Activated CD4-positive, alpha-beta T cell treated with anti-CD3 and anti-CD28 coated beads, Interleukin-2, amount 50 U/mL, for 24 hours (primary cell): ENCODE data around the gene EVPL.
"Not testable (repeated sequence)": the region's sequence is repeated elsewhere in the genome, so short reads cannot be mapped to it uniquely, and the experiment has no call there.

Experiments
- DNase-seq, 2 donors: peaks; one replicate each; pipeline ENCODE4 v3.0.0-alpha.2; 2020; ENCODE audit warnings: low read depth in 1 of 2, low spot score in 1 of 2

Gene EVPL

GRCh38 chr17:76000016-76000754, 26.9 kb downstream of the EVPL start:
- peak; percentile 27 to 44 for DNase-seq

- DNase-seq: no peak
Measured at GRCh38 chr17:75998327-75998795, 28.7 kb downstream of the EVPL start.

GRCh38 chr17:75996665-75997590, 30.2 kb downstream of the EVPL start:
- DNase-seq: no peak

- no peak for DNase-seq
Measured at GRCh38 chr17:75995385-75995925, 31.7 kb downstream of the EVPL start.

- no peak for DNase-seq
Measured at GRCh38 chr17:75994802-75995370, 32.2 kb downstream of the EVPL start.

- no peak for DNase-seq
Measured at GRCh38 chr17:75991396-75991795, 35.7 kb downstream of the EVPL start.

GRCh38 chr17:75987041-75987440, 40.1 kb downstream of the EVPL start:
- DNase-seq: no peak

- no peak for DNase-seq
Measured at GRCh38 chr17:75985986-75986385, 41.1 kb downstream of the EVPL start.

GRCh38 chr17:75983501-75984181, 43.5 kb downstream of the EVPL start:
- no peak for DNase-seq

GRCh38 chr17:75981019-75981615, 46.0 kb downstream of the EVPL start:
- no peak for DNase-seq

GRCh38 chr17:75980188-75981018, 46.7 kb downstream of the EVPL start:
- DNase-seq: no peak

GRCh38 chr17:75979705-75980187, 47.4 kb downstream of the EVPL start:
- no peak for DNase-seq

GRCh38 chr17:75978938-75979704, 48.0 kb downstream of the EVPL start, which contains the start of the genes ACOX1 and TEN1:
TSS of gene ACOX1 (minus strand) at chr17:75979166. CDS start at chr17:75979073, 93 bp downstream.
TSS of gene TEN1 (plus strand) at chr17:75979240. CDS start at chr17:75986193, 6,953 bp downstream.
- peak; percentile 87 to 95 for DNase-seq

- DNase-seq: no peak
Measured at GRCh38 chr17:75976175-75976848, 50.8 kb downstream of the EVPL start.

- DNase-seq: no peak
Measured at GRCh38 chr17:75975757-75976174, 51.3 kb downstream of the EVPL start.

- not testable (repeated sequence) for DNase-seq
Measured at GRCh38 chr17:75975187-75975586, 51.9 kb downstream of the EVPL start.

GRCh38 chr17:75970626-75971025, 56.5 kb downstream of the EVPL start:
- DNase-seq: no peak

- DNase-seq: no peak
Measured at GRCh38 chr17:75970011-75970523, 57.0 kb downstream of the EVPL start.
